Activated naive CD8-positive, alpha-beta T cell treated with anti-CD3 and anti-CD28 coated beads, Interleukin-2, amount 10 ng/mL, durations not matched to agents 7 days and 5 days (primary cell): ENCODE measurements around the gene ACP7. TPM values are rescaled to one million over a fixed set of nuclear protein-coding genes. Genes with fewer than 3 reads are reported as not detected.

Experiments
- ATAC-seq: fragments of 150-1000 bp; cut with Tn5 transposase; one replicate; pipeline ENCODE4 v1.10.0; 2021; ENCODE audit warnings: low read depth, moderate library complexity
- POLR2A ChIA-PET: fragments of 350-600 bp; sonication (Branson Sonifier 250); formaldehyde crosslinking; loops from one replicate; lab custom pipeline; 2021; ENCODE audit warnings: antibody characterized with exemption; lab: Charles Lee
- DNase-seq: peaks from one replicate; pipeline ENCODE4 v3.0.0; 2021
- H3K27ac Mint-ChIP-seq: one replicate; pipeline ENCODE4 v1.8.0; 2022; ENCODE audit warnings: mild to moderate bottlenecking, mixed read lengths
- H3K27me3 Mint-ChIP-seq: one replicate; pipeline ENCODE4 v1.8.0; 2022; ENCODE audit warnings: mild to moderate bottlenecking, moderate library complexity, mixed read lengths
- H3K36me3 Mint-ChIP-seq: one replicate; pipeline ENCODE4 v1.8.0; 2021; ENCODE audit warnings: mild to moderate bottlenecking, mixed read lengths
- H3K4me1 Mint-ChIP-seq: one replicate; pipeline ENCODE4 v1.8.0; 2021; ENCODE audit warnings: mixed read lengths
- H3K4me3 Mint-ChIP-seq: one replicate; pipeline ENCODE4 v1.8.0; 2022; ENCODE audit warnings: mild to moderate bottlenecking, moderate library complexity, mixed read lengths
- H3K9me3 Mint-ChIP-seq: one replicate; pipeline ENCODE4 v1.8.0; 2021; ENCODE audit warnings: mixed read lengths
- total RNA-seq, 2 experiments: library from RNA; stranded (reverse); gene quantifications; one replicate each; pipeline ENCODE4 v1.2.3, GENCODE V29; 2021

ACP7 gene
- total RNA-seq, 2 experiments from 2014 or later = not detected

GRCh38 chr19:39122934-39123731 is 39.0 kb downstream of the ACP7 start:
- Mint-ChIP-seq H3K4me3 (no peak overlapping the region), H3K27me3 (peaks cover 9% of the 10 kb centered on the region), H3K9me3 (no peaks in the 10 kb centered on the region), H3K4me1 (peaks cover 25% of the 10 kb centered on the region), H3K36me3 (peaks cover 2% of the 10 kb centered on the region), H3K27ac (no peak overlapping the region)
- POLR2A ChIA-PET = interaction anchor here (0.6 to 1.8 kb wide), 3 partner anchors 204 to 218 kb away, joined by 4 to 6 read pairs (median 5); partner anchors contain the start of gene GMFG
- no peak for ATAC-seq
- DNase-seq = no peak

GRCh38 chr19:39124136-39124764 is 40.1 kb downstream of the ACP7 start:
- H3K4me3 Mint-ChIP-seq = peak overlapping the region; percentile 68
- DNase-seq (no peak), ATAC-seq (no peak)
- POLR2A ChIA-PET = no interaction called here
- H3K27me3 Mint-ChIP-seq = peaks cover 9% of the 10 kb centered on the region
- no peaks in the 10 kb centered on the region for H3K9me3 Mint-ChIP-seq
- H3K4me1 Mint-ChIP-seq = peaks cover 25% of the 10 kb centered on the region
- no peak overlapping the region for H3K27ac Mint-ChIP-seq
- peaks cover 2% of the 10 kb centered on the region for H3K36me3 Mint-ChIP-seq

GRCh38 chr19:39125199-39125553 is 41.0 kb downstream of the ACP7 start:
- POLR2A ChIA-PET = interaction anchor here (0.7 to 1.3 kb wide), 2 partner anchors 267 to 287 kb away, joined by 3 read pairs; partner anchors contain the start of gene PLEKHG2
- H3K4me3 Mint-ChIP-seq = peak overlapping the region; percentile 96
- H3K4me1 Mint-ChIP-seq = peaks cover 25% of the 10 kb centered on the region
- H3K36me3 Mint-ChIP-seq = peaks cover 2% of the 10 kb centered on the region
- peaks cover 9% of the 10 kb centered on the region for H3K27me3 Mint-ChIP-seq
- no peaks in the 10 kb centered on the region for H3K9me3 Mint-ChIP-seq
- ATAC-seq (no peak), DNase-seq (no peak)
- peak overlapping the region; percentile 94 for H3K27ac Mint-ChIP-seq

GRCh38 chr19:39125554-39126311 is 41.6 kb downstream of the ACP7 start, which contains the start of gene PAK4:
Gene PAK4 (plus strand): TSS chr19:39125786. CDS start chr19:39169554, 43,768 bp downstream.
- Mint-ChIP-seq H3K4me3 (peak within 1 kb of the TSS; percentile 96), H3K27ac (peak within 1 kb of the TSS; percentile 94), H3K9me3 (no peaks in the 10 kb centered on the region), H3K27me3 (peaks cover 8% of the 10 kb centered on the region), H3K36me3 (peaks cover 2% of the 10 kb centered on the region), H3K4me1 (peaks cover 25% of the 10 kb centered on the region)
- DNase-seq = peak; percentile 98
- POLR2A ChIA-PET = interaction anchor here (0.7 to 1.3 kb wide), 2 partner anchors 266 to 286 kb away, joined by 3 read pairs; partner anchors contain the start of gene PLEKHG2
- ATAC-seq = peak; percentile 96

GRCh38 chr19:39126312-39127187 is 42.4 kb downstream of the ACP7 start:
- peaks cover 4% of the 10 kb centered on the region for H3K27me3 Mint-ChIP-seq
- H3K36me3 Mint-ChIP-seq = peaks cover 2% of the 10 kb centered on the region
- peaks cover 25% of the 10 kb centered on the region for H3K4me1 Mint-ChIP-seq
- no peaks in the 10 kb centered on the region for H3K9me3 Mint-ChIP-seq
- ATAC-seq (no peak), DNase-seq (no peak)
- peak overlapping the region; percentile 96 for H3K4me3 Mint-ChIP-seq
- peak overlapping the region; percentile 94 for H3K27ac Mint-ChIP-seq
- POLR2A ChIA-PET = interaction anchor here (1.3 kb wide), 1 partner anchor 286 kb away, joined by 3 read pairs; the partner anchor contains the start of gene PLEKHG2

GRCh38 chr19:39127812-39128515 is 43.8 kb downstream of the ACP7 start:
- Mint-ChIP-seq H3K4me3 (no peak overlapping the region), H3K4me1 (peaks cover 26% of the 10 kb centered on the region), H3K27ac (no peak overlapping the region), H3K9me3 (no peaks in the 10 kb centered on the region), H3K27me3 (no peaks in the 10 kb centered on the region), H3K36me3 (peaks cover 2% of the 10 kb centered on the region)
- DNase-seq (no peak), ATAC-seq (no peak)
- POLR2A ChIA-PET = interaction anchor here (0.6 kb wide), 1 partner anchor 101 kb away, joined by 3 read pairs; no protein-coding TSS in a partner anchor

GRCh38 chr19:39128516-39129079 is 44.4 kb downstream of the ACP7 start:
- Mint-ChIP-seq H3K36me3 (peaks cover 2% of the 10 kb centered on the region), H3K9me3 (no peaks in the 10 kb centered on the region), H3K4me1 (peaks cover 26% of the 10 kb centered on the region), H3K27me3 (no peaks in the 10 kb centered on the region), H3K27ac (no peak overlapping the region), H3K4me3 (no peak overlapping the region)
- POLR2A ChIA-PET = no interaction called here
- DNase-seq (no peak), ATAC-seq (no peak)

- ATAC-seq (no peak), DNase-seq (no peak)
- Mint-ChIP-seq H3K4me3 (no peak overlapping the region), H3K4me1 (peaks cover 25% of the 10 kb centered on the region), H3K27me3 (no peaks in the 10 kb centered on the region), H3K9me3 (no peaks in the 10 kb centered on the region), H3K36me3 (peaks cover 2% of the 10 kb centered on the region), H3K27ac (no peak overlapping the region)
- POLR2A ChIA-PET = no interaction called here
These were observed 44.9 kb downstream of the ACP7 start for GRCh38 chr19:39129116-39129515.

GRCh38 chr19:39130337-39131254 is 46.4 kb downstream of the ACP7 start:
- H3K27ac Mint-ChIP-seq = no peak overlapping the region

GRCh38 chr19:39131255-39131755 is 47.1 kb downstream of the ACP7 start:
- no peaks in the 10 kb centered on the region for H3K9me3 Mint-ChIP-seq
- ATAC-seq = no peak
- no peak for DNase-seq
- no peaks in the 10 kb centered on the region for H3K36me3 Mint-ChIP-seq
- no peak overlapping the region for H3K27ac Mint-ChIP-seq
- no peak overlapping the region for H3K4me3 Mint-ChIP-seq
- H3K4me1 Mint-ChIP-seq = peaks cover 14% of the 10 kb centered on the region
- no peaks in the 10 kb centered on the region for H3K27me3 Mint-ChIP-seq
- POLR2A ChIA-PET = no interaction called here

More at GRCh38 chr19:39130337-39131254, 46.4 kb downstream of the ACP7 start:
- H3K27me3 Mint-ChIP-seq = no peaks in the 10 kb centered on the region
- H3K9me3 Mint-ChIP-seq = no peaks in the 10 kb centered on the region
- POLR2A ChIA-PET = no interaction called here
- H3K36me3 Mint-ChIP-seq = peaks cover 1% of the 10 kb centered on the region
- DNase-seq = no peak
- peaks cover 16% of the 10 kb centered on the region for H3K4me1 Mint-ChIP-seq
- no peak for ATAC-seq
- H3K4me3 Mint-ChIP-seq = no peak overlapping the region
